HG03439 (cell line): ENCODE results near the gene SYN1.

Experiments
- ATAC-seq: cut with Tn5 transposase; IDR thresholded peaks from one replicate; pipeline ENCODE4 v1.9.1; 2021; ENCODE audit warnings: mild to moderate bottlenecking, moderate library complexity; ENCODE audit not compliant: unreplicated experiment

SYN1 gene

GRCh38 chrX:47634871-47635575, 15.4 kb upstream of the SYN1 start:
- ATAC-seq, result no peak

- ATAC-seq, result no peak
Measured at GRCh38 chrX:47633689-47634590, 14.3 kb upstream of the SYN1 start.

GRCh38 chrX:47632666-47633065, 13.0 kb upstream of the SYN1 start:
- no peak for ATAC-seq

GRCh38 chrX:47631676-47632075, 12.0 kb upstream of the SYN1 start:
- ATAC-seq, result no peak

DNA sequence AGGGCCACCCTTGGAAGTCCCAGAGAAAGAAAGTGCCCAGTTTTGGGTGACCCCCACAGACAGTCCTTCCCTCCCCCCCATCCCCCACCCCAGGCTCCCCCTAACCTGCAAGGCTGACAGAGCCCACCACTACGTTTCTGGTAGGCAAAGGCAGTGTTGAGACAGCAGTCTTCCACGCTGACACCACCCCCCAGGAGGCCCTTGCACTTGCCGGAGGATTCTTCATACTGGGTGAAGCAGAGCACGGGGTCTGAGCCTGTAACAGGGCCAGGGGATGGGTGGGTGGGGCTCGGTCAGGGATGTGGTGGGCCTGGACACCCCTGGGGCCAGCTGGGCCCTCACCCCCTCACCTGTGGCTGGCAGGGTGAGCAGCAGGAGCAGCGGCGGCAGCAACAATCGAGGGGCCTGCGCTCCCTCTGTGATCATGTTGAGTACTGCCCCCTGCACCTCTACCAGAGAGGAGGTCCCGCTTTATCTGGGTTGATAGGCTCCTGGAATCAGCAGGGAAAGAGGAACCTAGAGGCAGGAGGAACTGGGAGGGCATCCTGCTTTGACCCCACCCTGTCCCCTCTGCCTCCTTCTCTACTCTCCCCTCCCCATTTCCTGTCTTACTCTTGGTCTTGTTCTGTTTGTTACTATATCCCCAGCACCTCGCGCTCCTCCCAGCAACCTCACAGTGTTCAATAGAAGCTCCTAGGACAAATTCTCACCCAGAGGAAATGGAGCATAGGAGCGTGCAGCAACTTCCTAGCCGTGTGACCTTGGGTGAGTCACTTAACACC, 10.0 kb upstream of the SYN1 start, which contains the start of gene CFP:
TSS of gene CFP (minus strand) at position 512 of the 782 bp plus-strand sequence. CDS start at position 426, 86 bp downstream.
- ATAC-seq, result no peak

- ATAC-seq, result no peak
Measured at GRCh38 chrX:47628982-47629381, 9.3 kb upstream of the SYN1 start.

GRCh38 chrX:47625365-47625764, 5.7 kb upstream of the SYN1 start:
- no peak for ATAC-seq

DNA sequence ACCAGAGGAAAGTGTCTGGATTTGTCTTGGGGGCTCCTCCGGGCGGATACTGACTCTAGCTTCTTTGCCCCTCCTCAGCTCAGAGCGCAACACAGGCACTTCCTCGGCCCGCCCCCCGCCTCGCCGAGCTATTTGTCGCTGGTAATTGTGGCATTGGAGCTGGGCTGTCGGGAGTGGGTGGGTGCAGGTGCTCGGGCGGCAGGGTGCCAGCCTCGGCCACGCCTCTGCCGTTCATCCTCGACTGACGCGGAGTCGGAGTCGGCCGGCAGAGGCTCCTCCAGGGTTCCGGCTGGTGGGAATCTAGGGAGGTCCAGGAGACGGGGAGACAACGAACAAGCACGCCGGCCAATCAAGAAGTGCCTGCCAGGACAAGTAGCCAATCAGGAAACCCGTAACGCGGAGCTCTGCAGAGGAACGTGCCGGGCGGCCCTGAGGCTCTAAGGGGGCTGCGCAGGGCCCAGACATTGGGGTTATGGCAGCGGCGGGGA, 3.9 kb upstream of the SYN1 start:
- no peak for ATAC-seq

DNA sequence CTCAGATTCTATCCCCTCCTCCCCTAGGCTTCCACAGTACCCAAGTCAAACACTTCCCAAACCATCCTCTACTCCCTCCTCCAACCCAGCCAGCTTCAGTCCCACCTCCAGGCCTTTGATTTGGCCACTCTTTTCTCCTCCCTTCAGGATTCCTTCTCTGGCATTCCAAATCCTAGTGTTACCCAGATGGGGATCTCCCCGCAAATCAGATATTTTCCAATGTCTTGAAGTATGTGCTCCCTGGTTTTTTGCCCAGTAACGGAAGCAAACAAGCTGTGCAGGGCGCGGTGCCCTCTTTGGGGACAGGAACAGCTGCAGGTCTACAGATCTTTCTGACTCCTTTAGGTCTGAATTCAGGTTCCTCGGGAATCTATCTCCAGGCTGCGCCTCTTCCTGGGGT, 2.2 kb upstream of the SYN1 start:
- no peak for ATAC-seq

DNA sequence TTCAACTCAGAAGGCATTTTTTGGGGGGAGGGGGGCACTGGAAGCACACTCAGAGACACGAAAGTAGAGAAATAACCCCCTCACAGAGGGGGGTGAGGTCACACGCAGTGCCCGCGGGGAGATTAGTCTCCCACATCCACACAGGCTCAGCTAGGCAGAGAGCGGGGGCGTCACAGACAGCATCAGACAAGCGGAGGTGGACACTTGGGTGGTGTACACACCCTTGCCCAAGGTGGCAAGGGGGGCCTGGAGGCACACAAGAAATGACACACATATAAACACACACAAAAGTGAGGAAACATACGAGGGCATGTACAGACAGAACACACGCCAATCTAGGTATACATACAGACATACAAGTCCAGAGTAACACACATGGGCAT, 637 bp upstream of the SYN1 start:
- no peak for ATAC-seq

DNA sequence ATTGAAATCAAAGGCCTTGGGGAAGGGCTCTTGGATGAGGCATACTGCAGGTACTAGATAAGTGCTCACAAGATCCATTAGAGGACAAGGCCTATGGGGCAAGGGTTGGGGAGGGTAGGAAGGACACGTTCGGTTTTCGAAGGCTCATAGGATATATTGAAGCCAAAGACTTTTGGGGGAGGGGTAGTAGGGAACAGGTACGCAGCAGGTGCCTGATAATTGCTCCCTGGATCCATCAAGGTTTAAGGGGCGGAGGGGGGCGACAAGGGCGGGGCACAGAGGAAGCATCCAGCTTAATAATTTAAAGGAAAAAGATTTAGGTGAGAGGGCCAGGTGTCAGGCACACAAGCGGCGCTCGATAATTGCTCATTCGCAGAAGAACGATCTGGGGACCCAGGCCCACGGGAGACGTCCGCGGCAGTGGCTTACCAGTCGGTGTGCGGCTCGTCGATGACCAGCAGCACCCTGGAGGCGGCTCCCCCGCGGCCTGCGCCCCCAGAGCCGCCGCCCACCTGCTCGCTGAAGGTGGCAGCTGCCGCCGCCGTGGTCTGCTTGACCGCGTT, 653 bp downstream of the SYN1 start:
- no peak for ATAC-seq

- no peak for ATAC-seq
Measured at GRCh38 chrX:47614618-47615017, 5.0 kb downstream of the SYN1 start.

DNA sequence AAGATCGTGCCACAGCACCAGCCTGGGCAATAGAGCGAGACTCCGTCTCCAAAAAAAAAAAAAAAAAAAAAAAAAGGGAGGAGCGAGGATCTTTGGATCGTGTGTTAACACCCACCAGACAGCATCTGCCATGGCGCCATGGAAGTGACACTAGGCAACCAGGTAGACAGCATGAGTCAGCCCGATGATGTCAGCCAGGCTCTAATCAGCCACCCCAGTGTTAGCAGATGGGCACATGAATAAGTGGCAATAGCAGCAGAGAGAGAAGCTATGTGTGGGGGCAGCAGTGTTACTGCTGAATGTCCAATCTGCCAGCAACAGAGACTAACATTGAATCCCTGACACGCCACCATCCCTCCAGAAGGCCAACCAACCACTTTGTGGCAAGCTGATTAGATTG, 6.6 kb downstream of the SYN1 start:
- ATAC-seq, result no peak

GRCh38 chrX:47612418-47612817, 7.2 kb downstream of the SYN1 start:
- ATAC-seq, result no peak

DNA sequence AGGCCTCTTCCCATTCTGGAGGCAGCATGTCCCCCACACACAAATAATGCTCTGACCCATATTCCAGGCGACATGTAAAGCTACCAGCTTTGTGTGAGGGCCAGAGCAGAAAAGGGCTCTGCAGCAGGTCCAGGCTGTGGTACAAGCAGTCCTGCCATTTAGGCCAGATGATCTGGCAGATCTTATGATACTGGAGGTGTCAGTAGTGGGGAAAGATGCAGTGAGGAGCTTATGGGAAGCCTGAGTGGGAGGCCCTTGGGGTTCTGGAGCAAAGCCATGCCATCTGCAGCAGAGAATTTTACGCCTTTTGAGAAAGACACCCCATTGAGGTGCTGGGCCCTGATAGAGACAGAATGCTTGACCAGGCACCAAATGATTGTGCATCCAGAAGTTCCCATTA, 7.7 kb downstream of the SYN1 start:
- no peak for ATAC-seq

DNA sequence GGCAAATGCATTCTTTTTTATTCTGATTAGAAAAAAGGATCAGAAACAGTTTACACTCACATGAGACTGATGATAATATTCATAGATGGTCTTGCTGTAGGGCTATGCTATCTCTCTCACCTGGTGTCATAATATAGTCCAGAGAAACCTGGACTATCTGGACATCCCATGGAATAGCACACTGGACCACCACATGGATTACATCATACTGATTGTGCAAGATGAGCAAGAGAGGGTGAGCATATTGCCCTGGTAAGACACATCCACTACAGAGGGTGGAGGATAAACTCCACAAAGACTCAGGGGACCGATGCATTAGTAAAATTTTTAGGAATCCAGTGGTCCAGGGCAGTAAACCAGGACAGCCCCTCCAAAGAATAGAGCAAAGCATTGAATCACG, 8.2 kb downstream of the SYN1 start:
- no peak for ATAC-seq

- no peak for ATAC-seq
Measured at GRCh38 chrX:47610511-47610910, 9.1 kb downstream of the SYN1 start.

GRCh38 chrX:47608130-47608810, 11.4 kb downstream of the SYN1 start:
- no peak for ATAC-seq

- no peak for ATAC-seq
Measured at GRCh38 chrX:47607091-47607490, 12.6 kb downstream of the SYN1 start.

DNA sequence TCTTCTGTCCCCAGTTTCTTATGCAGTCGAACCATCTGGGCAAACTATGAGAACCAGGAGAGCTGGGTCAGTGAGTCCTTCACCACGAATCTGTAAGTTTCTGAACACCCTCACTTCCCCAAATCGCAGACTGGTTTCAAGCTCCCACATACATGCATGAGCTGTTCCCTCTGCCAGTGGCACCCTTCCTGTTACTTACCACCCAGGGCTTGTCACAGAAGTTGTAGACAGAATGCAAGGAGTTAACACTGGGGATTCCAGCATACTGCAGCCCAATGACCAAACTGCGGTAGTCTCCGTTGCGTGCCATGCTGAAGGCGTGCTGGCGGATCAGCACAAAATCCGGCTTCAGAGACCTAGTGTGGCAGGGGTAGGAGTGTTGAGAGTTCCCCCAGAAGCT, 14.6 kb downstream of the SYN1 start:
- no peak for ATAC-seq
